GM21576 (cell line): ENCODE measurements around the gene TRMU.

Experiments
- ATAC-seq: cut with Tn5 transposase; IDR thresholded peaks from one replicate; pipeline ENCODE4 v1.9.1; 2021; ENCODE audit warnings: mild to moderate bottlenecking, moderate library complexity; ENCODE audit not compliant: unreplicated experiment

TRMU gene

DNA sequence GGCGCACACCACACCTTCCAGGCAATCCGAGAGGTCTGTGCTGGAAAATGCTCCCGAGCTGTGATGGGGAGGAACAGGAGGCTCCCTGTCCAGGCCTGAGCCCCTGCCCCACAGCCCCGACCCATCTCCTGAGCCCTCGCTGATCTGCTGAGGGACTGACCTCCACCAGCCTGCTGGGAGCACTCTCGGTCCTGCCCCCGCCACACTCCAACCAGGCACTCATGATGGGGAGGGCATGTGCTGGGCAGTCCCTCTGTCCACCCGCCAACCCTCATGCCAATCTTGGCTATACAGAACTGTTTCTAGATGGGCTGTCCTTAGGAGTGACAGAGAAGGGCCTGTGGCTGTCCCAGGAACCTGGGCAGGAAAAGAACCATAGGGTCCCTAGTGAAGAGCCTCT lies 70.8 kb downstream of the TRMU start:
- no peak for ATAC-seq

- no peak for ATAC-seq
Measured at GRCh38 chr22:46406791-46407190, 71.3 kb downstream of the TRMU start.
